GM12865 (cell line): Measurements from ENCODE around the gene KIAA0930.

Source experiments
- DNase-seq: peaks from one replicate; pipeline ENCODE4 v3.0.0; 2010; ENCODE audit warnings: low read depth
- H3K4me3 ChIP-seq: 2 replicates; pipeline ENCODE4 v1.5.1; 2011; ENCODE audit warnings: mild to moderate bottlenecking, low read depth, low read length, control low read depth
- CTCF ChIP-seq: IDR thresholded peaks from 2 replicates; pipeline ENCODE4 v1.5.1; 2011; ENCODE audit warnings: low read length, control low read depth, low read depth, inconsistent platforms; ENCODE audit not compliant: insufficient read depth; ENCODE audit errors: missing control alignments

KIAA0930 gene

GRCh38 chr22:45240810-45241631, at the start of gene KIAA0930:
KIAA0930 (minus strand) TSS chr22:45240894; CDS start chr22:45240703, 191 bp downstream.
- DNase-seq = peak; percentile 87
- peak within 1 kb of the TSS; percentile 89 for H3K4me3 ChIP-seq
- no peak for TF ChIP-seq CTCF

- no peak overlapping the region for H3K4me3 ChIP-seq
- no peak for DNase-seq
These were observed 46.3 kb upstream of the KIAA0930 start for GRCh38 chr22:45286854-45287551.

GRCh38 chr22:45285263-45286058, 44.8 kb upstream of the KIAA0930 start:
- no peak for DNase-seq
- no peak overlapping the region for H3K4me3 ChIP-seq
- TF ChIP-seq CTCF = no peak

More at GRCh38 chr22:45286854-45287551, 46.3 kb upstream of the KIAA0930 start:
- no peak for TF ChIP-seq CTCF

GRCh38 chr22:45284705-45285262, 44.1 kb upstream of the KIAA0930 start, which contains the start of gene UPK3A:
UPK3A (plus strand) TSS chr22:45284949; CDS start chr22:45285014, 65 bp downstream.
- DNase-seq = peak; percentile 52
- H3K4me3 ChIP-seq = peak within 1 kb of the TSS; percentile 24; the same call in 1 of the 2 replicates
- TF ChIP-seq CTCF = no peak

- DNase-seq = no peak
- H3K4me3 ChIP-seq = no peak overlapping the region
- TF ChIP-seq CTCF = no peak
These were observed 40.3 kb upstream of the KIAA0930 start for GRCh38 chr22:45281010-45281409.

- no peak for DNase-seq
- H3K4me3 ChIP-seq = no peak overlapping the region
- TF ChIP-seq CTCF = no peak
These were observed 39.9 kb upstream of the KIAA0930 start for GRCh38 chr22:45280587-45280980.
